CD14-positive monocyte (primary cell): ENCODE results near the gene HAL. TPM values are rescaled to one million over a fixed set of nuclear protein-coding genes. Genes with fewer than 3 reads are reported as not detected.

Source experiments
- DNase-seq, 3 donors: peaks; one replicate each; pipeline ENCODE4 v3.0.0-alpha.2; 2011 to 2022
- H2AFZ ChIP-seq: 2 replicates; pipeline ENCODE4 v1.6.0; 2012; ENCODE audit warnings: mild to moderate bottlenecking, low read depth, low read length, inconsistent platforms; ENCODE audit not compliant: insufficient read depth, poor library complexity, severe bottlenecking
- H3K27ac ChIP-seq, 2 donors: 1 replicate in 1 of 2; 2 replicates in 1 of 2; pipeline ENCODE4 v1.5.1; 2012 to 2013; ENCODE audit warnings: low read length in 2 of 2, control low read depth in 1 of 2, inconsistent platforms in 1 of 2, low read depth in 1 of 2, mild to moderate bottlenecking in 1 of 2
- H3K27me3 ChIP-seq, 2 donors: one replicate each; pipeline versions ENCODE4 v1.6.0 to v1.6.1; 2011 to 2013; ENCODE audit warnings: low read length in 2 of 2; ENCODE audit not compliant: control insufficient read depth in 2 of 2, insufficient read depth in 2 of 2
- H3K36me3 ChIP-seq, 2 donors: replicated peaks in 1 of 2; 1 replicate in 1 of 2; 2 replicates in 1 of 2; pipeline versions ENCODE4 v1.5.1 to v1.6.1; 2012 to 2013; ENCODE audit warnings: low read length in 2 of 2, control low read depth in 1 of 2, inconsistent platforms in 1 of 2, mild to moderate bottlenecking in 1 of 2; ENCODE audit not compliant: insufficient read depth in 2 of 2, control insufficient read depth in 1 of 2
- H3K4me1 ChIP-seq, 2 donors: 1 replicate in 1 of 2; 2 replicates in 1 of 2; pipeline versions ENCODE4 v1.5.1 to v1.6.1; 2012 to 2013; ENCODE audit warnings: low read length in 2 of 2, control low read depth in 1 of 2, inconsistent platforms in 1 of 2, mild to moderate bottlenecking in 1 of 2, moderate library complexity in 1 of 2; ENCODE audit not compliant: insufficient read depth in 2 of 2, control insufficient read depth in 1 of 2
- H3K4me2 ChIP-seq: replicated peaks from 2 replicates; pipeline ENCODE3; 2012; ENCODE audit warnings: low read length, moderate library complexity, mild to moderate bottlenecking; ENCODE audit not compliant: poor library complexity, severe bottlenecking; ENCODE audit errors: extremely low read depth
- H3K4me3 ChIP-seq, 3 experiments: fragments of 200-600 bp in 1 of 3; sonication (generic) in 1 of 3; replicated peaks in 1 of 3; 1 replicate in 2 of 3; 2 replicates in 1 of 3; pipeline ENCODE4 v1.5.1; 2011 to 2013; ENCODE audit warnings: low read length in 3 of 3, mild to moderate bottlenecking in 3 of 3, control low read depth in 2 of 3, low read depth in 2 of 3, inconsistent platforms in 1 of 3, moderate library complexity in 1 of 3
- H3K79me2 ChIP-seq: 2 replicates; pipeline ENCODE4 v1.6.0; 2012; ENCODE audit warnings: mild to moderate bottlenecking, control low read depth, inconsistent platforms, low read length, moderate library complexity; ENCODE audit not compliant: insufficient read depth
- H3K9ac ChIP-seq: 2 replicates; pipeline ENCODE4 v1.6.0; 2017; ENCODE audit warnings: low read length, mild to moderate bottlenecking; ENCODE audit not compliant: insufficient read depth, poor library complexity, severe bottlenecking
- H3K9me3 ChIP-seq, 2 donors: replicated peaks in 1 of 2; 1 replicate in 1 of 2; 2 replicates in 1 of 2; pipeline versions ENCODE4 v1.5.1 to v1.6.1; 2012 to 2013; ENCODE audit warnings: low read length in 2 of 2, control low read depth in 1 of 2; ENCODE audit not compliant: control insufficient read depth in 1 of 2, insufficient read depth in 1 of 2
- H4K20me1 ChIP-seq: 2 replicates; pipeline ENCODE4 v1.6.0; 2012; ENCODE audit warnings: mild to moderate bottlenecking, low read length, control low read depth, moderate library complexity; ENCODE audit not compliant: insufficient read depth
- H3K27ac Mint-ChIP-seq, 7 donors: one replicate each; pipeline ENCODE4 v1.8.0; 2020; ENCODE audit warnings: mild to moderate bottlenecking in 7 of 7, mixed read lengths in 7 of 7, moderate library complexity in 6 of 7, inconsistent platforms in 2 of 7
- H3K27me3 Mint-ChIP-seq, 3 donors: one replicate each; pipeline ENCODE4 v1.8.0; 2021 to 2022; ENCODE audit warnings: low read depth in 3 of 3, mild to moderate bottlenecking in 3 of 3, mixed read lengths in 3 of 3, moderate library complexity in 3 of 3, inconsistent platforms in 1 of 3
- H3K36me3 Mint-ChIP-seq, 2 donors: one replicate each; pipeline ENCODE4 v1.8.0; 2020; ENCODE audit warnings: mixed read lengths in 2 of 2, inconsistent platforms in 1 of 2, mild to moderate bottlenecking in 1 of 2
- H3K4me1 Mint-ChIP-seq: one replicate; pipeline ENCODE4 v1.8.0; 2020; ENCODE audit warnings: mild to moderate bottlenecking, mixed read lengths
- H3K4me3 Mint-ChIP-seq, 2 donors: one replicate each; pipeline ENCODE4 v1.8.0; 2020; ENCODE audit warnings: mild to moderate bottlenecking in 2 of 2, mixed read lengths in 2 of 2, moderate library complexity in 1 of 2
- H3K9me3 Mint-ChIP-seq, 7 donors: one replicate each; pipeline ENCODE4 v1.8.0; 2020 to 2022; ENCODE audit warnings: mixed read lengths in 7 of 7, mild to moderate bottlenecking in 6 of 7, moderate library complexity in 6 of 7, inconsistent platforms in 2 of 7
- WGBS: methylation state at CpG from one replicate; pipeline ENCODE4 v1.1.5; 2013; ENCODE audit warnings: missing lambda C conversion rate; ENCODE audit not compliant: insufficient coverage; 5-methylcytosine and 5-hydroxymethylcytosine counted together
- intact Hi-C, 2 donors: fragments of 100-400 bp; cut with micrococcal nuclease; formaldehyde crosslinking; loops; one replicate each; pipeline versions ENCODE4 v1.15.0 to v1.15.1; 2023
- polyA plus RNA-seq, 3 donors: library from polyadenylated mRNA; depleted of rRNA in 1 of 3; unstranded in 2 of 3; stranded (reverse) in 1 of 3; fragments of 300-500 nt in 2 of 3; fragments of >200 nt in 1 of 3; fragmentation: Illumina TruSeq in 2 of 3; gene quantifications; 1 replicate in 2 of 3; 2 replicates in 1 of 3; pipeline ENCODE4 v1.2.3, GENCODE V29; 2012 to 2021
- TF ChIP-seq, protein P1 (sequence below): fragments of 200-600 bp; IDR thresholded peaks from one replicate; pipeline ENCODE4 v1.8.0; 2022; ENCODE audit warnings: antibody characterized with exemption, mild to moderate bottlenecking

HAL gene
- polyA plus RNA-seq, 3 donors, result 28.0 to 42.0 (median 29.2) TPM

DNA sequence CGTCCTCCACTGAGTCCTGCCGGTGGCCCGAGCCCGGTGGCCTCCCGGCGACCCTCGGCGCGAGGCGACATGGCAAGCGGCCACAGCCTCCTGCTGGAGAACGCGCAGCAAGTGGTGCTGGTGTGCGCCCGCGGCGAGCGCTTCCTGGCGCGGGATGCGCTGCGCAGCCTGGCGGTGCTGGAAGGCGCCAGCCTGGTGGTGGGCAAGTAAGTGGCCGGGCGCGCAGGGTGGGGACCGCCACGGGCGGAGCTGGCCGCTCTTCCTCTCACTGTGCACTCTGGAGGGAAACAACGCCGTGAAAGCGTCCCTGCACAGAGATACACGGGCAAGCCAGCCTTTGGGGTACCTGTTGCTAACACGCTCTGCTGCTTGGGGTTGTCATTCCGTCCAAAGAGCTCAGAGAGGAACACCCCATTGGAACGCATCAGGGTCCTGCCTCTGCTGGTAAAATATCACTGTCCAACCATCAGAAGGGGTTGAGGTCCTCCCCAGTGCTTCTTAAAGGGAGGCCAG is 52.8 kb downstream of the HAL start, which contains the start of gene AMDHD1:
Gene AMDHD1 (plus strand): TSS at position 2 of the 513 bp plus-strand sequence. CDS start 68 bp downstream, at position 70.
- WGBS, result under 1% methylated on average over 38 of the region's 38 CpGs
- H3K4me1 Mint-ChIP-seq, result peaks cover 11% of the 10 kb centered on the region
- peak within 1 kb of the TSS; percentile 77 for H3K9ac ChIP-seq
- H2AFZ ChIP-seq, result peak within 1 kb of the TSS; percentile 95
- intact Hi-C loops, result loop anchor here in 1 of 2 donors (5.0 kb wide), 1 partner anchor 81 kb away; no protein-coding TSS in a partner anchor
- H3K4me3 ChIP-seq, result peak within 1 kb of the TSS; percentile 58 to 97 (median 78)
- no peaks in the 10 kb centered on the region for H3K9me3 ChIP-seq
- H3K27ac ChIP-seq, result peak within 1 kb of the TSS; percentile 10 to 77
- no peaks in the 10 kb centered on the region for H3K36me3 Mint-ChIP-seq
- peaks cover 0 to 4% (median 2%) of the 10 kb centered on the region in 3 donors for H3K27me3 Mint-ChIP-seq
- H3K4me1 ChIP-seq, result peaks cover 12 to 15% of the 10 kb centered on the region in 2 donors
- no peaks in the 10 kb centered on the region for H3K27me3 ChIP-seq
- no peaks in the 10 kb centered on the region for H3K79me2 ChIP-seq
- H3K4me3 Mint-ChIP-seq, result peak within 1 kb of the TSS; percentile 88 to 96
- TF ChIP-seq, protein P1, sequence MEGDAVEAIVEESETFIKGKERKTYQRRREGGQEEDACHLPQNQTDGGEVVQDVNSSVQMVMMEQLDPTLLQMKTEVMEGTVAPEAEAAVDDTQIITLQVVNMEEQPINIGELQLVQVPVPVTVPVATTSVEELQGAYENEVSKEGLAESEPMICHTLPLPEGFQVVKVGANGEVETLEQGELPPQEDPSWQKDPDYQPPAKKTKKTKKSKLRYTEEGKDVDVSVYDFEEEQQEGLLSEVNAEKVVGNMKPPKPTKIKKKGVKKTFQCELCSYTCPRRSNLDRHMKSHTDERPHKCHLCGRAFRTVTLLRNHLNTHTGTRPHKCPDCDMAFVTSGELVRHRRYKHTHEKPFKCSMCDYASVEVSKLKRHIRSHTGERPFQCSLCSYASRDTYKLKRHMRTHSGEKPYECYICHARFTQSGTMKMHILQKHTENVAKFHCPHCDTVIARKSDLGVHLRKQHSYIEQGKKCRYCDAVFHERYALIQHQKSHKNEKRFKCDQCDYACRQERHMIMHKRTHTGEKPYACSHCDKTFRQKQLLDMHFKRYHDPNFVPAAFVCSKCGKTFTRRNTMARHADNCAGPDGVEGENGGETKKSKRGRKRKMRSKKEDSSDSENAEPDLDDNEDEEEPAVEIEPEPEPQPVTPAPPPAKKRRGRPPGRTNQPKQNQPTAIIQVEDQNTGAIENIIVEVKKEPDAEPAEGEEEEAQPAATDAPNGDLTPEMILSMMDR, result peak; percentile 16
- peak within 1 kb of the TSS; percentile 62 to 90 (median 80) for H3K27ac Mint-ChIP-seq
- no peaks in the 10 kb centered on the region for H3K36me3 ChIP-seq
- DNase-seq, result peak; percentile 35 to 38 (median 38)
- H3K9me3 Mint-ChIP-seq, result no peaks in the 10 kb centered on the region
- H3K4me2 ChIP-seq, result peak within 1 kb of the TSS; percentile 89
- H4K20me1 ChIP-seq, result no peaks in the 10 kb centered on the region

DNA sequence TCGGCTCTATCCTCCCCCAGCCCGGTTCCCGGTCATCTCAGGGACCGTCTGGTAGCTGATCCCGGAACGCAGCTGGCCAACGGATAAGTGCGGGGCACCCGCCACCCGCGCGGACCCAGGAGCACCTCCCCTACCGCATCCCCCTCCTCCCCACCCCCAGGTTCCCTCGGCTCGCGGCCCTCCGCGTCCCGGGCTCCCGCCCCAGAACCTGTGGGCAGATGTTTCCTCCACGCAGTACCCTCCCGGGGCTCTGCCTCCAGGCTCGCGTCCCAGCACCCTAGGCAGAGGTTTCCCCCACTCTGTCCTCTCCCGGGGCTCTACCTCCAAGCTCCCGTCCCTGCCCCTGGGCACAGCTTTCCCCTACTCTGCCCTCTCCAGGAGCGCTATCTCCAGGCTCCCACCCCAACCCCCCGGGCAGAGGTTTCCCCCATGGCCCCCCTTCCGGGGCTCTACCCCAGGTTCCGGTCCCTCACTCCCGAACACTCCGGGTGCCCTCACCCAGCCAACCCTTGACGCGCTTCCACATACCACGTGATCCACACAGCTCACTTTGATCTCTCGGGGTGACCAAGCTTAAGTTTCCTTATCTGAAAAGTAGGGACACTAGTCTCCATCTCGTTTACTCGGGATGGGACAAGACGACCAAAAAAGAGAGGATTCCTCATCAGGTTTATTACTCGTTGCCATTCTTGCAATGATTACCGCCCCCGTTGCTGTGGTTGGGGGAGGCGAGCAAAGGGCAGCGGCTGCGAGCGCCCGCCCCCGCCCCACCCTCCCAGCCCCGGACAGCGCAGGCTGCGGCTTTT is 53.4 kb downstream of the HAL start, which contains the start of gene CCDC38:
Gene CCDC38 (minus strand): TSS at position 91 of the 806 bp plus-strand sequence. CDS start 6,105 bp downstream, outside the sequence.
- intact Hi-C loops, result loop anchor here in 1 of 2 donors (5.0 kb wide), 1 partner anchor 80 kb away; no protein-coding TSS in a partner anchor
- Histone ChIP-seq H4K20me1 (no peaks in the 10 kb centered on the region), H3K27me3 (no peaks in the 10 kb centered on the region), H3K9ac (peak within 1 kb of the TSS; percentile 77), H3K9me3 (no peaks in the 10 kb centered on the region), H3K36me3 (no peaks in the 10 kb centered on the region), H3K4me2 (peak within 1 kb of the TSS; percentile 89), H2AFZ (peak within 1 kb of the TSS; percentile 95), H3K4me3 (peak within 1 kb of the TSS; percentile 58 to 97 (median 78)), H3K79me2 (no peaks in the 10 kb centered on the region), H3K27ac (peak within 1 kb of the TSS; percentile 10 to 77), H3K4me1 (peaks cover 12 to 15% of the 10 kb centered on the region in 2 donors)
- Mint-ChIP-seq H3K4me3 (peak within 1 kb of the TSS; percentile 88 to 96), H3K27ac (peak within 1 kb of the TSS; percentile 50 to 90 (median 80)), H3K27me3 (peaks cover 0 to 4% (median 2%) of the 10 kb centered on the region in 3 donors), H3K9me3 (no peaks in the 10 kb centered on the region), H3K4me1 (peaks cover 11% of the 10 kb centered on the region), H3K36me3 (no peaks in the 10 kb centered on the region)
- TF ChIP-seq, protein P1, result no peak
- WGBS, result 0% methylated on average over 46 of the region's 51 CpGs
- DNase-seq, result peak; percentile 57 to 72 (median 70)
